Body of pancreas (tissue), 4 donors: ENCODE measurements around the gene SGCE. TPM values are rescaled to one million over a fixed set of nuclear protein-coding genes. Genes with fewer than 3 reads are reported as not detected.
A peak's percentile ranks its signal among the peaks of the same experiment; 100 is the strongest.

Experiments used
- ATAC-seq: fragments of 150-250 bp; one replicate; pipeline ENCODE4 v1.9.1; 2016
- DNase-seq, 4 donors: peaks; one replicate each; pipeline ENCODE4 v3.0.0-alpha.2; 2019
- H3K27ac ChIP-seq, 4 donors: fragments of 200-600 bp; sonication (generic); 1 replicate in 3 of 4; 2 replicates in 1 of 4; pipeline versions ENCODE4 v1.5.1 to v1.6.1; 2016 to 2019; ENCODE audit warnings: mild to moderate bottlenecking in 1 of 4, mixed read lengths in 1 of 4, moderate library complexity in 1 of 4
- H3K27me3 ChIP-seq, 2 donors: fragments of 200-600 bp; sonication (generic); one replicate each; pipeline ENCODE4 v1.6.0; 2016; ENCODE audit warnings: mild to moderate bottlenecking in 1 of 2
- H3K36me3 ChIP-seq, 2 donors: fragments of 200-600 bp; sonication (generic); replicated peaks in 1 of 2; 2 replicates each; pipeline ENCODE4 v1.5.1; 2016; ENCODE audit warnings: low read depth in 2 of 2; ENCODE audit not compliant: insufficient read depth in 1 of 2
- H3K4me1 ChIP-seq: fragments of 200-600 bp; sonication (generic); one replicate; pipeline ENCODE4 v1.6.0; 2016
- H3K4me3 ChIP-seq, 2 donors: fragments of 200-600 bp; sonication (generic); 1 replicate in 1 of 2; 2 replicates in 1 of 2; pipeline ENCODE4 v1.5.1; 2016 to 2019
- H3K9me3 ChIP-seq, 3 donors: fragments of 200-600 bp; sonication (generic); 1 replicate in 2 of 3; 2 replicates in 1 of 3; pipeline ENCODE4 v1.5.1; 2016
- POLR2A ChIP-seq, 3 donors: fragments of 450-650 bp; IDR thresholded peaks; one replicate each; pipeline ENCODE4 v1.6.1; 2016; ENCODE audit warnings: antibody characterized with exemption in 3 of 3, mild to moderate bottlenecking in 2 of 3
- WGBS, 2 donors: methylation state at CpG; one replicate each; pipeline ENCODE4 v1.1.5; 2017; 5-methylcytosine and 5-hydroxymethylcytosine counted together
- intact Hi-C: fragments of 100-400 bp; cut with DNase I; formaldehyde crosslinking; loops from one replicate; pipeline ENCODE4 v1.15.1; 2023
- total RNA-seq, 2 donors: library from RNA; depleted of rRNA; stranded (reverse); fragments of >200 nt; gene quantifications; one replicate each; pipeline ENCODE4 v1.1.0, GENCODE V29; 2016
- TF ChIP-seq, protein P1 (sequence below), 7 experiments: fragments of 450-650 bp in 4 of 7; fragments of 200-600 bp in 3 of 7; sonication (generic) in 3 of 7; IDR thresholded peaks; one replicate each; pipeline ENCODE4 v1.5.1; 2016 to 2019; ENCODE audit warnings: antibody characterized with exemption in 7 of 7

Gene SGCE
- total RNA-seq, 2 donors from 2014 or later: 48.1 to 55.3 TPM

DNA sequence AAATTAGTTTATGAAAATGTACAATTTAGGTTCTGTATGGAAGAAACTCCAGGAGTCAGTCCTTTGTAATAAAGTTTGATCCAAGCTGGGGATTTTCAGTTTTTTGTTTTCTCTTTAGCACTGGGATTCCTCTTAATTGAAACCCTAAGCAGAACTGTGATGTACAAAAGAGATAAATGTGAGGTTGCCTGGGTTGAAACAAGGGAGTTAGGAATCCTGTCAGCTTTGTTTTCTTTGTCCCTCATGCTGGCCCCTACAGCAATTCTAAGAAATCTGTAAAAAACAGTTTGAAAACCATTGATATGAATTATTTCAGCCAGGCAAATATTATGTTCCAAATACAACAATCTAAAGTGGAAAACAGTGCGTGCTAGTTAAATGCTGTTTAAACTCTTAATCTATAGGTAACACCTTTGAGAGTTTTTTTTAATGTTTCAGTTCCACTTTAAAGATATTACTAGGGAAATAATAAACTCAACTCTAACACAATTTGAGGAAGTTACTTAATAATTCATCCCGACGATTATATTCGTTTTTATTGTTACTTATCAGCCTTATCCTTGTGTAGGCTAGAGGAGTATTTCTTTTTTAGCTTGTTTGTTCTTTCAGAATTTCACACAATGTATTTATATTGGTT lies 65.3 kb downstream of the SGCE start:
- no peak for DNase-seq
- Histone ChIP-seq H3K27ac (peak overlapping the region in 1 of 4 donors; percentile 20), H3K4me1 (peaks cover 15% of the 10 kb centered on the region), H3K4me3 (no peak overlapping the region), H3K36me3 (no peaks in the 10 kb centered on the region), H3K27me3 (no peaks in the 10 kb centered on the region), H3K9me3 (no peaks in the 10 kb centered on the region)
- no peak for ATAC-seq
- intact Hi-C loops: no loop called here
- 53 to 58% methylated on average over 4 of the region's 4 CpGs for WGBS, 2 donors
- TF ChIP-seq POLR2A (IDR thresholded peaks at IDR 0.05): no peak
- TF ChIP-seq, protein P1, sequence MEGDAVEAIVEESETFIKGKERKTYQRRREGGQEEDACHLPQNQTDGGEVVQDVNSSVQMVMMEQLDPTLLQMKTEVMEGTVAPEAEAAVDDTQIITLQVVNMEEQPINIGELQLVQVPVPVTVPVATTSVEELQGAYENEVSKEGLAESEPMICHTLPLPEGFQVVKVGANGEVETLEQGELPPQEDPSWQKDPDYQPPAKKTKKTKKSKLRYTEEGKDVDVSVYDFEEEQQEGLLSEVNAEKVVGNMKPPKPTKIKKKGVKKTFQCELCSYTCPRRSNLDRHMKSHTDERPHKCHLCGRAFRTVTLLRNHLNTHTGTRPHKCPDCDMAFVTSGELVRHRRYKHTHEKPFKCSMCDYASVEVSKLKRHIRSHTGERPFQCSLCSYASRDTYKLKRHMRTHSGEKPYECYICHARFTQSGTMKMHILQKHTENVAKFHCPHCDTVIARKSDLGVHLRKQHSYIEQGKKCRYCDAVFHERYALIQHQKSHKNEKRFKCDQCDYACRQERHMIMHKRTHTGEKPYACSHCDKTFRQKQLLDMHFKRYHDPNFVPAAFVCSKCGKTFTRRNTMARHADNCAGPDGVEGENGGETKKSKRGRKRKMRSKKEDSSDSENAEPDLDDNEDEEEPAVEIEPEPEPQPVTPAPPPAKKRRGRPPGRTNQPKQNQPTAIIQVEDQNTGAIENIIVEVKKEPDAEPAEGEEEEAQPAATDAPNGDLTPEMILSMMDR (IDR thresholded peaks at IDR 0.05): no peak

DNA sequence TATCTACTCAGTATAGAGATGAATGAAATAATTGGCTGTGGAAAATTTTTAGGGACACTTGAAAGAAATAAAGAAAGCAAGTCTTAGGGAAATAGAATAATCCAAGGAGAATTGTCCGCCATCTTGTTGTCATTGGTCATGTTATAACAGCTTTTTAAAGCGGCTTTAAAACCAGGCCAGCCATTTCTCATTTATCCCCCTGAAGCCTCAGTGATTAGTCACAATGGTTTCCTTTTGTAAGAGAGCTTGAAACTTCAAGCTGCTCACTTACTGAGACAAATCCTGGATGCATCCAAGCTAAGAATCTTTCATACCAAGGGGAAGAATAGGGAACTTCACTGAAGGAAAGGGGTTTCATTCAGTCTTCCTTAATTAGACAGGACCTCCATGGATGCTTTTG lies 67.9 kb downstream of the SGCE start:
- intact Hi-C loops: no loop called here
- Histone ChIP-seq H3K27me3 (no peaks in the 10 kb centered on the region), H3K4me1 (peaks cover 18% of the 10 kb centered on the region), H3K4me3 (no peak overlapping the region), H3K27ac (no peak overlapping the region), H3K36me3 (no peaks in the 10 kb centered on the region), H3K9me3 (no peaks in the 10 kb centered on the region)
- DNase-seq (no peak), ATAC-seq (no peak)
- no peak for TF ChIP-seq POLR2A (IDR thresholded peaks at IDR 0.05)
- TF ChIP-seq, protein P1 (IDR thresholded peaks at IDR 0.05): no peak
- WGBS, 2 donors: 96 to 99% methylated on average over 2 of the region's 2 CpGs

DNA sequence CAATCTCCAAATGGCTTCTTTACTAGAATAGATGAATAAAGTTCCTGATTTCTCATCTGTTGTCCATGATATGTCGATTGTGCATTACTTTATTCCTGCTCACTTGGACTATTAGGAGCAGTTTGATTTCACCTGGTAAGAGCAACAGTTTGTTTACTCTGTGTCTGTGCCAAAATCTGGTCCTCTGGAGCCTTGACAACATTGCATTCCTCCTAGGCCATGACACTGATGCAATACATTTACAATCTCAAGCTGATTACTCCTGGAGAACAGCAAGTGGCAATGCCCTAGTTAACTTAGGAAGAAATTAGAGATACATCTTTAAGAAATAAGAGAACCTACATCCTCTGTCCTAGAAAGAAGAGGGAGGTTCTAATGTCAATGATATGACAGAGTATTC lies 71.8 kb downstream of the SGCE start:
- WGBS, 2 donors: 5 to 19% methylated on average over 1 of the region's 1 CpG

DNA sequence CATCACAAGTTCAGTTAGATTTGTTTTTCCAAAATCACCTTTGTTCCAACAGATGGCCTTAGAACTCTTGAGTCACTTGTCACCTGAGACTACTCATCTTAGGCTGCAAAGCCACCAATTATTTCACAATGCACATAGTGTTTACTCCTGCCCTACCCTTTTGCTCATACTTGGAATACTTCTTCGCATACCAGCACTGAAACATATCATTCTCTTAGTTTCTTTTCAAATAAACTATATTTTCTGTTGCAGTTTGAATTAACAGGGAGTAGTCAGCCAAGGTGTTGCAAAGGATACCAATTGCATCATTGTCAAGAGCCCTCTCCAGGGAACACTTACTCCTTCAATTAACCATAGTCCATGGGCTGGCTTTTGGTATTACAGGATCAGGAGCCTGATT lies 75.3 kb downstream of the SGCE start:
- Histone ChIP-seq H3K27ac (no peak overlapping the region), H3K4me3 (no peak overlapping the region), H3K27me3 (no peaks in the 10 kb centered on the region), H3K4me1 (peaks cover 18% of the 10 kb centered on the region), H3K9me3 (no peaks in the 10 kb centered on the region), H3K36me3 (no peaks in the 10 kb centered on the region)
- TF ChIP-seq, protein P1 (IDR thresholded peaks at IDR 0.05): no peak
- TF ChIP-seq POLR2A (IDR thresholded peaks at IDR 0.05): no peak
- ATAC-seq (no peak), DNase-seq (no peak)
- WGBS, 2 donors: 58 to 87% methylated on average over 1 of the region's 1 CpG
- intact Hi-C loops: no loop called here

More for the DNA sequence above, 71.8 kb downstream of the SGCE start:
- H3K9me3 ChIP-seq: no peaks in the 10 kb centered on the region
- ATAC-seq (peak; percentile 93), DNase-seq (peak; percentile 62 to 73 (median 69))
- TF ChIP-seq POLR2A (IDR thresholded peaks at IDR 0.05): no peak
- TF ChIP-seq, protein P1 (IDR thresholded peaks at IDR 0.05): no peak
- H3K4me3 ChIP-seq: no peak overlapping the region
- no peaks in the 10 kb centered on the region for H3K36me3 ChIP-seq
- H3K4me1 ChIP-seq: peaks cover 18% of the 10 kb centered on the region
- intact Hi-C loops: no loop called here
- H3K27me3 ChIP-seq: no peaks in the 10 kb centered on the region
- peak overlapping the region in 3 of 4 donors; percentile 0 to 32 (median 8) for H3K27ac ChIP-seq

DNA sequence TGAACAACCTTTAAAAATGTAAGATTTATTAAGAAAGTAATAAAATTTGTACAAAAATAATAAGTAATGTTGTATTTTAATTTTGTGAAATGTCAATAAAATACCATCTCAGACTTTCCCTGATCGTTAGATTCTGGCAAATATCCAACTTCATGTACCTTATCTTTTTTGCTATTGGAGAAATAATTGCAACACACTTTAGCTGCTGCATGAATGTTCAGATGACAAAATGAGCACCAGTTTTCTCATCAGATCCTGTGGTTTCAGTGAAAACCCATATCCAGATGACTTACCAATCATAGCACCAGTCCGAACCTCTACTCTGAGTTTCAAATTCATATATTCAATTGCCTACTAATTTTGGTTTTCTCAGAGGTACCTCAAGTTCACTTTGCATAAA lies 76.5 kb downstream of the SGCE start:
- intact Hi-C loops: no loop called here
- H3K4me3 ChIP-seq: no peak overlapping the region
- H3K27me3 ChIP-seq: no peaks in the 10 kb centered on the region
- H3K9me3 ChIP-seq: peaks cover 0 to 5% (median 0%) of the 10 kb centered on the region in 3 donors
- H3K27ac ChIP-seq: no peak overlapping the region
- ATAC-seq (no peak), DNase-seq (no peak)
- TF ChIP-seq POLR2A (IDR thresholded peaks at IDR 0.05): no peak
- TF ChIP-seq, protein P1 (IDR thresholded peaks at IDR 0.05): no peak
- peaks cover 13% of the 10 kb centered on the region for H3K4me1 ChIP-seq
- no peaks in the 10 kb centered on the region for H3K36me3 ChIP-seq
- 66 to 67% methylated on average over 2 of the region's 2 CpGs for WGBS, 2 donors
